AG09319 (cell line): Measurements from ENCODE around the gene WTAP.
"Not testable (repeated sequence)": the region's sequence is repeated elsewhere in the genome, so short reads cannot be mapped to it uniquely, and the experiment has no call there.

Experiments
- DNase-seq: peaks from one replicate; pipeline ENCODE4 v3.0.0-alpha.2; 2010; ENCODE audit warnings: low read depth; ENCODE audit errors: extremely low read depth
- TF ChIP-seq, protein P1 (sequence below): IDR thresholded peaks from 2 replicates; pipeline ENCODE4 v1.5.1; 2011; ENCODE audit warnings: low read depth, mild to moderate bottlenecking, inconsistent platforms, low read length, moderate library complexity

The WTAP gene

DNA sequence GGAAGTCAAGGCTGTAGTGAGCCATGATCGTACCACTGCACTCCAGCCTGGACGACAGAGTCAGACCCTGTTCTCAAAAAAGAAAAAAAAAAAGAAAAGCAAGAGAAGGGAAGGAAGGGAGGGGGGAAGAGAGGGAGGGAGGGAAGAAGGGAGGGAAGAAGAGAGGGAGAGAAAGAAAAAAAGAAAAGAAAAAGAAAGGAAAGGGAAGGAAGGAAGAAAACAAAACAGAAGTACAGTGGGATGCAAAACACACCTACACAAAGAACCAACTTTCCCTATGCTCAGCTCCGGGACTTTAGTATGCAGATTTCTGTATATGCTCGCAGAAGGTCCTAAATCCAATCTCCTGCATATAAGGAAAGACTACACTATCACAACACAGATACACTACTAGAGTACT, 2.5 kb upstream of the WTAP start:
- TF ChIP-seq, protein P1, sequence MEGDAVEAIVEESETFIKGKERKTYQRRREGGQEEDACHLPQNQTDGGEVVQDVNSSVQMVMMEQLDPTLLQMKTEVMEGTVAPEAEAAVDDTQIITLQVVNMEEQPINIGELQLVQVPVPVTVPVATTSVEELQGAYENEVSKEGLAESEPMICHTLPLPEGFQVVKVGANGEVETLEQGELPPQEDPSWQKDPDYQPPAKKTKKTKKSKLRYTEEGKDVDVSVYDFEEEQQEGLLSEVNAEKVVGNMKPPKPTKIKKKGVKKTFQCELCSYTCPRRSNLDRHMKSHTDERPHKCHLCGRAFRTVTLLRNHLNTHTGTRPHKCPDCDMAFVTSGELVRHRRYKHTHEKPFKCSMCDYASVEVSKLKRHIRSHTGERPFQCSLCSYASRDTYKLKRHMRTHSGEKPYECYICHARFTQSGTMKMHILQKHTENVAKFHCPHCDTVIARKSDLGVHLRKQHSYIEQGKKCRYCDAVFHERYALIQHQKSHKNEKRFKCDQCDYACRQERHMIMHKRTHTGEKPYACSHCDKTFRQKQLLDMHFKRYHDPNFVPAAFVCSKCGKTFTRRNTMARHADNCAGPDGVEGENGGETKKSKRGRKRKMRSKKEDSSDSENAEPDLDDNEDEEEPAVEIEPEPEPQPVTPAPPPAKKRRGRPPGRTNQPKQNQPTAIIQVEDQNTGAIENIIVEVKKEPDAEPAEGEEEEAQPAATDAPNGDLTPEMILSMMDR: no peak
- no peak for DNase-seq

DNA sequence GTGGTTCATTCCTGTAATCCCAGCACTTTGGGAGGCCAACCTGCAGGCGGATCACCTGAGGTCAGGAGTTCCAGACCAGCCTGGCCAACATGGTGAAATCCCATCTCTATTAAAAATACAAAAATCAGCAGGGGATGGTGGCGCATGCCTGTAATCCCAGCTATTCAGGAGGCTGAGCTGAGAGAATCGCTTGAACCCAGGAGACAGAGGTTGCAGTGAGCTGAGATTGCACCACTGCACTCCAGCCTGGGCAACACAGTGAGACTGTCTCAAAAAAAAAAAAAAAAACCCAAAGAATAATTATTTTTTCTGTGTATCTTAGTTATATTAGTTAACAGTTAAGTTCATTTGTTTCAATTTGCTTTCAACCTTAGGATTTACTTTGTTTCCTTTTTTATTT, 2.1 kb upstream of the WTAP start:
- not testable (repeated sequence) for DNase-seq

DNA sequence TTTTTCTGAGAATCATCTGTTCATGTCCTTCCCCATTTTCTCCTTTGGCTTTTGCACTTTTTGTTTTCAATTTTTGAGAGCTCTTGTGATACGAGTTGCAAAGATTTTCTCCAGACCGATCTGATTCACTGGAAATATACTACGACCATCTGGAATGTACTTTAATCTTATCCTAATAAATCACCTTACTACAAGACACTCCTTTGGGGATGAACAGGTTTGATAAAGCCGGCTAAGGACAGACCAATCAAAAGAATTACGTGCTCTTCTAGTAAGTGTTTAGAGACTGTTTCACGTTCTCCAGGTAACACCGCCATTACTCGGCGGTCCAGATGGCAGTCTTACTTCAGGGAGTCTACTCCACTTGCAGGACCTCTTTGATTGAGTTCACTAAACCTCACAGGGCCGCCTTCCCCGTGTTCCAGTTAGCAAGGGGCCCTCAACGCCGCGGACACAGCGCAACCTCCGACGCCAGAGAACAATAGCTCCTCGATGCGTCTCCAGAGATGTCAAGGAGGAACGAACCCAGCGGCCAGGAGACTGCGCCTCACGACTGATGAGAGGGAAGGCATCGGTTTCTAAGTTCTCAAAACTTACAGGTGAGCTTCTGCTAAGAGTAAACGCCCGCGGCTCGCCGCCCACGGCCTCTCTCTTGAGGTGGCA, 920 bp upstream of the WTAP start:
- no peak for DNase-seq
- TF ChIP-seq, protein P1: no peak

DNA sequence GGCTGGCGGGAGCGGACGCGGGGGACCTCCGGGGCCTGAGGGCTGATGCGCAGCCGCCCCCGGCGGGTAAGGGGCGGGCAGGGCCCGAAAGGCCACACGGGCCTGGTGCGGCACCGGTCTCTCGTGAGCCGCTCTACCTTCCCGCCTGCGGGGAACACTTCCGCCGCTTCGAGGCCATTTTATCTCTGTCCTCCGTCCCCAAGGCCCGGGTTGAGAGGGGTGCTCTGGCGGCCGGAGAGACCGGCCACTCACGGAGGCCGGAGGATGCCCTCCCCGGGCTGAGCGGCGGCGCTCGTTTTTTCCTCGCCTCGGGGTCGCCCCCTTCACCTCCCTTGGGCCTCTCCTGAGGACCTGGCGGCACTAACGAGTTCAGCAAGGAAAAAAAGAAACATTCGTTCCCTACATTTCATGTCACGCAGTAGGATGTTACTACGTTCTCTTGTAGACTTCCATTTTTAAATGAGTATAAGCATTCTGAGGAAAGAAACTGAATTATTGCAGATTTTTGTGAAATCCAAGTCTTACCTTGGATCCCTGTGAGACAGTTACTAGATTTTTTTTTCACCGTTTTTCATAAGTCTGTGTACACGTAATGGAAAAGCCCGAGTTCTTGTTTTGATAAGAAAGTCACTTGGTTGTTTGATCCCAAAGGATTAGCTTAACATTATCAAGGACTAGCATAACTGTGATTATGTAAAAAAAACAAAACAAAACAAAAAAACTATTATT, 575 bp downstream of the WTAP start:
- no peak for DNase-seq
- TF ChIP-seq, protein P1: no peak

DNA sequence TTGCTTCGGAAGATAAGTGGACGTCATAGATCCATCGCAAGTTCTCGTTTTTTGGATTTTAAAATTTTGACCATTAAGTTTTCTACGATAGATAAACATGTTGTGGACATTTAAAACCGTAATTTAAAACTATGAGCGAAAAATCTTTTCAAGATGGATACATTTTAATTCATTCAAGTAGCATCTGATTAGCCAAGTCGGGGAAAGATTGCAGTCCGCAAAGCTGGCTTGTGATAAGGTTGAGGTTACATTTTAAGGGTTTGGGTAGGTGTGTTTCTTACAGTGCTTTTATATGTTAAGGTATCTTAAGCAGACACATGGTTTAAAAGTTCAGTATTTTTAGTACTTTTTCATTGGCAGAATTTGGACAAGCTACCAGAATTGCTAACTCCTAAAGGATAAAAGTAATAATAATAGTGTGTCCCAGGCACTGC, 1.2 kb downstream of the WTAP start:
- TF ChIP-seq, protein P1: no peak
- no peak for DNase-seq

DNA sequence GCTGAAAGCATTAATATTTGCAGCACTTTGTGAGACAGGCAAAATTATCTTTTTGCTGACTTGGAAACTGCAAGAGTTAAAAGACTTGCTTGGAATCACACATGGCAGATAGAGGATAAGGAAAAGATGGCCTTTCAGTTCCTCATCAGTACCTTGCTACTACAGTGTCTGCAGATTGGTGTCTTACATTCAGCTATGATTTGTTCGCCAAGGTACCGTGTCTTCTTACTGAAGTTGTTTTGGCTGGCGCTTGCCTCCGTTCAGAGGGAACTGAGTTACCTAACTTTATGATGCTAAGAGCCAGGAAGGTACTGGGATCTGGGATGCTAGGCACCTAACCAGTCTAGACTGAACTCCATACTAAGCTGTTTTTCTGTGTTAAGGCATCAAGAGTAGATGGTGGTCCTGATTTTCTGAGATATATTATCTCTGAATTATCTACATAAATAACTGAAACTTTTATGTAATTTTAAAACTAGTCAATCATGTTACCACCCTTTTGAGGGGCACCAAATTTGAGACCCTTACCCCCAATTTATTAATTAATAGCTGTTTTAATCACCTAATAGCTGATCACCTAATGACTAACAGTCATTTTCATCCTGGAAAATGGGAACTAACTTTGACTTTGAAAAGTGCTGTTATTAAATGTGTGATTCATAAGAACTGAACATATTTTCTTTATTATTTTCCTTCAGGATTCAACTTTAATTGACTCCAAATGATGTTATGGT, 2.5 kb downstream of the WTAP start:
- TF ChIP-seq, protein P1: no peak
- DNase-seq: no peak

DNA sequence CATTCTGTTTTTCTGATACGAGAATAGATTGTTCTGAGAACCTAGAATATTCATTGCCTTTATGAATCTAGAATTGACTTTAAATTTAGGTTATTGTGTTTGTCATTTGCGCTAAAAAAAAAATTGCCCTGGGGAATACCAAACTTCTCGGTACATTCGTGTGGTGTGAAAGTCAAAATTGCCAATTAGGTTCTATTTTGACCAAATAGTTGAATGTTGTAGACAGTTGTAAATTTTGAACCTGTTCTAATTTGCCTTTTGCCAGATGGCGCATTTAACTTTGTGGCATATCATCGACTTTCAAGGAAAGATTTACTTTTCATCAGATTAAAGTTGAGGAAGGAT, 3.0 kb downstream of the WTAP start:
- no peak for DNase-seq
- TF ChIP-seq, protein P1: no peak

DNA sequence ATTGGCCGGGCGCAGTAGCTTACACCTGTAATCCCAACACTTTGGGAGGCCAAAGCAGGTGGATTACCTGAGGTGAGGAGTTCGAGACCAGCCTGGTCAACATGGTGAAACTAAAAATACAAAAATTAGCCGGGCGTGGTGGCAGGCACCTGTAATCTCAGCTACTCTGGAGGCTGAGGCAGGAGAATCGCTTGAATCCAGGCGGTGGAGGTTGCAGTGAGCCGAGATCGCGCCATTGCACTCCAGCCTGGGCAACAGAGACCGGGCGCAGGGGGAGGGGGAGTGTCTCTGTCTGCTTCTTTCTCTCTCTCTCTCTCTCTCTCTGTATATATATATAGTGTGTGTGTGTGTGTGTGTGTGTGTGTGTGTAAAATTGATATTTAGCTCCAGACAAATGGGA, 5.2 kb downstream of the WTAP start:
- DNase-seq: not testable (repeated sequence)

DNA sequence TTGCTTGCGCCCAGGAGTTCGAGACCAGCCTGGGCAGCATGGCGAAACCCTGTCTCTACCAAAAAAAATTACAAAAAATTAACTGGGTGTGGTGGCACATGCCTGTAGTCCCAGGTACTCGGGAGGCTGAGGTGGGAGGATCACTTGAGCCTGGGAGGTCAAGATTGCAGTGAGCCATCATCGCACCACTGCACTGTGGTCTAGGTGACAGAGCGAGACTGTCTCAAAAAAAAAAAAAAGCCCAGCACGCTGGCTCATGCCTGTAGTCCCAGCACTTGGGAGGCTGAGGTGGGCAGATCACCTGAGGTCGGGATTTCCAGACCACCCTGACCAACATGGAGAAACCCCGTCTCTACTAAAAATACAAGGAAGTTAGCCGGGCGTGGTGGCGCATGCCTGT, 6.1 kb downstream of the WTAP start:
- not testable (repeated sequence) for DNase-seq
